Gastroesophageal sphincter (tissue), 4 donors: ENCODE data around the gene BDKRB1. TPM values are rescaled to one million over a fixed set of nuclear protein-coding genes. Genes with fewer than 3 reads are reported as not detected.

Experiments
- ATAC-seq: fragments of 150-250 bp; one replicate; pipeline ENCODE4 v1.9.1; 2016; ENCODE audit warnings: mild to moderate bottlenecking, moderate library complexity
- H3K27ac ChIP-seq, 4 donors: fragments of 200-600 bp; sonication (generic) in 3 of 4; 1 replicate in 3 of 4; 2 replicates in 1 of 4; pipeline ENCODE4 v1.5.1; 2016 to 2019
- H3K27me3 ChIP-seq: fragments of 200-600 bp; sonication (generic); one replicate; pipeline ENCODE4 v1.5.1; 2019
- H3K36me3 ChIP-seq, 2 donors: fragments of 200-600 bp; sonication (generic); one replicate each; pipeline ENCODE4 v1.5.1; 2019; ENCODE audit warnings: control low read depth in 1 of 2
- H3K4me1 ChIP-seq, 3 donors: fragments of 200-600 bp; sonication (generic); 1 replicate in 2 of 3; 2 replicates in 1 of 3; pipeline ENCODE4 v1.5.1; 2016 to 2019; ENCODE audit warnings: control low read depth in 2 of 3
- H3K4me3 ChIP-seq, 2 donors: fragments of 200-600 bp; sonication (generic); one replicate each; pipeline ENCODE4 v1.5.1; 2019; ENCODE audit warnings: mild to moderate bottlenecking in 1 of 2, moderate library complexity in 1 of 2
- H3K9me3 ChIP-seq, 3 donors: fragments of 200-600 bp; sonication (generic); one replicate each; pipeline ENCODE4 v1.5.1; 2017 to 2019; ENCODE audit warnings: control low read depth in 2 of 3
- CTCF ChIP-seq, 4 experiments: fragments of 200-600 bp in 2 of 4; fragments of 450-650 bp in 2 of 4; sonication (generic) in 1 of 4; IDR thresholded peaks; one replicate each; pipeline ENCODE4 v1.5.1; 2017 to 2019; ENCODE audit warnings: antibody characterized with exemption in 4 of 4, mild to moderate bottlenecking in 2 of 4, moderate library complexity in 2 of 4
- EP300 ChIP-seq: sonication (generic); formaldehyde crosslinking; IDR thresholded peaks from one replicate; pipeline ENCODE4 v1.6.1; 2017; ENCODE audit warnings: antibody characterized with exemption, mild to moderate bottlenecking
- POLR2A ChIP-seq, 2 donors: fragments of 450-650 bp; IDR thresholded peaks; one replicate each; pipeline ENCODE4 v1.6.1; 2017; ENCODE audit warnings: antibody characterized with exemption in 2 of 2, mild to moderate bottlenecking in 2 of 2, moderate library complexity in 1 of 2
- POLR2AphosphoS5 ChIP-seq: sonication (generic); formaldehyde crosslinking; IDR thresholded peaks from one replicate; pipeline ENCODE4 v1.6.1; 2017; ENCODE audit warnings: antibody characterized with exemption
- WGBS, 2 donors: methylation state at CpG; one replicate each; pipeline ENCODE4 v1.1.5; 2018; ENCODE audit warnings: low coverage in 1 of 2; 5-methylcytosine and 5-hydroxymethylcytosine counted together
- total RNA-seq, 4 donors: library from RNA; depleted of rRNA; stranded (reverse); fragments of >200 nt; gene quantifications; one replicate each; pipeline ENCODE4 v1.1.0, GENCODE V29; 2016

Gene BDKRB1
- total RNA-seq, 4 donors from 2014 or later: 0.50 to 7.9 (median 1.2) TPM; not detected in 1

- H3K4me3 ChIP-seq: no peak overlapping the region
- H3K9me3 ChIP-seq: peaks cover 0 to 4% (median 0%) of the 10 kb centered on the region in 3 donors
- H3K27ac ChIP-seq: peak overlapping the region in 1 of 4 donors; percentile 19
- TF ChIP-seq EP300 (no peak), POLR2A (IDR thresholded peaks at IDR 0.05) (no peak), CTCF (IDR thresholded peaks at IDR 0.05) (no peak), POLR2AphosphoS5 (no peak)
- peaks cover 0 to 7% of the 10 kb centered on the region in 2 donors for H3K36me3 ChIP-seq
- H3K4me1 ChIP-seq: no peaks in the 10 kb centered on the region
- no peaks in the 10 kb centered on the region for H3K27me3 ChIP-seq
- 90% methylated on average over 2 of the region's 3 CpGs; no CpG with 5 or more reads in 1 of the 2 donors for WGBS, 2 donors
- no peak for ATAC-seq
These were observed 10.1 kb upstream of the BDKRB1 start for GRCh38 chr14:96245710-96246538.

DNA sequence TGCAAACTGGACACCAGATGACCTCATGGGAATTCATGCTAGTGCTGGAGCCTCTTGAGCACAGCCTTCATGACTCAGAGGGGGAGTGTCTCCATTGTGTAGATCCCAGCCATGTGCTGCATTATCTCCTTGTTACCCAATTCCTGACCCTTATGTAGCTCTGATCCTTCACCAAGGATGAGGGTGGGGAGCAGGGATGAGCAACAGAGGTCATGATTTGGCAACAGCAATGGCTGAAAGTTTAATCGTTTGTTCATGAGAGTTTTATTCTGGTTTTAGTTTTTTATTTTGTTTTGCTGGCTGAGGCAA is 9.5 kb upstream of the BDKRB1 start:
- Histone ChIP-seq H3K27ac (peak overlapping the region in 1 of 4 donors; percentile 19), H3K4me3 (no peak overlapping the region), H3K36me3 (peaks cover 0 to 2% of the 10 kb centered on the region in 2 donors), H3K27me3 (no peaks in the 10 kb centered on the region), H3K4me1 (no peaks in the 10 kb centered on the region), H3K9me3 (peaks cover 0 to 4% (median 0%) of the 10 kb centered on the region in 3 donors)
- no peak for TF ChIP-seq CTCF (IDR thresholded peaks at IDR 0.05)
- TF ChIP-seq EP300: no peak
- peak; percentile 37 for TF ChIP-seq POLR2AphosphoS5
- TF ChIP-seq POLR2A (IDR thresholded peaks at IDR 0.05): no peak
- 71 to 86% methylated on average over 1 of the region's 1 CpG for WGBS, 2 donors
- peak; percentile 79 for ATAC-seq

DNA sequence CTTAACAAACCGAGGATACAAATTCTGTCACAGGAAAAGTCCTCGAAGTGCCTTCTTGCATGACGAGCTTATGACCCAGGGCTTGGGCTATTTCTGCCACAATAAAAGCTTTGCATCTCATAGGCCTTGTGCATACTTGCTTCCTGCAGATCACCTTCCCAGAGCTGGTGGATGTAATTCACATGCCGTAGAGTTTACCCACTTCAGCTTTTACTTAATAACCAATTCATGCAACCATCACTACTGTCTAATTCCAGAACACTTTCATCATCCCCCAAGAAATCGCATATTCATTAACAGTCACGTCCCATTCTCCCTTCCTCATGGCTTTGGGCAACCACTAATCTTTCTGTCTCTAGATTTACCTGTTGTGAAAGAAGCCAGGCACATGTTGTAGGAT is 9.0 kb upstream of the BDKRB1 start:
- Histone ChIP-seq H3K4me3 (no peak overlapping the region), H3K27ac (no peak overlapping the region), H3K27me3 (no peaks in the 10 kb centered on the region), H3K36me3 (no peaks in the 10 kb centered on the region), H3K4me1 (no peaks in the 10 kb centered on the region), H3K9me3 (peaks cover 0 to 4% (median 0%) of the 10 kb centered on the region in 3 donors)
- no peak for ATAC-seq
- 80 to 91% methylated on average over 2 to 6 of the region's 6 CpGs for WGBS, 2 donors
- TF ChIP-seq EP300 (no peak), CTCF (IDR thresholded peaks at IDR 0.05) (no peak), POLR2A (IDR thresholded peaks at IDR 0.05) (no peak), POLR2AphosphoS5 (no peak)

DNA sequence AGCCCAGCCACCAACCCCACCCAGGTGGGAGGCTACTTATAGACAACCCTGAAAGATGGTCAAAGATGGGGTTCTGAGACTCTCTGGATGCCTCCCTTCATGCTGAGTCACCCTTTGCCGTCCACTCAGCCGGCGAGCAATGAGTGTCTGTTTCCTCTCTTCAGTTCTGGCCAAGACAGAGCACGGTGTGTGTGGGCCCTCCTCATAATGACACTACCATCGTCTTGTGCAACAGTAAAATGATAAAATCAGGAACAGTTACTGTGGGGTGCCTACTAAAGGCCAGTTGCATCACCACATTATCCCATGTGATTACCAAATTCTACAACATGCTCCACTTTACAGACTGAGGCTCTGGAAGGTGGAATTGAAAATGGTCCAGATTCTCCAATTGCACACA is 7.0 kb upstream of the BDKRB1 start:
- Histone ChIP-seq H3K27me3 (no peaks in the 10 kb centered on the region), H3K9me3 (no peaks in the 10 kb centered on the region), H3K4me1 (peaks cover 0 to 18% (median 10%) of the 10 kb centered on the region in 3 donors), H3K36me3 (no peaks in the 10 kb centered on the region), H3K27ac (peak overlapping the region in 1 of 4 donors; percentile 29), H3K4me3 (no peak overlapping the region)
- ATAC-seq: peak; percentile 77
- no peak for TF ChIP-seq EP300
- TF ChIP-seq POLR2AphosphoS5: peak; percentile 53
- WGBS, 2 donors: 33 to 73% methylated on average over 2 to 5 of the region's 5 CpGs

DNA sequence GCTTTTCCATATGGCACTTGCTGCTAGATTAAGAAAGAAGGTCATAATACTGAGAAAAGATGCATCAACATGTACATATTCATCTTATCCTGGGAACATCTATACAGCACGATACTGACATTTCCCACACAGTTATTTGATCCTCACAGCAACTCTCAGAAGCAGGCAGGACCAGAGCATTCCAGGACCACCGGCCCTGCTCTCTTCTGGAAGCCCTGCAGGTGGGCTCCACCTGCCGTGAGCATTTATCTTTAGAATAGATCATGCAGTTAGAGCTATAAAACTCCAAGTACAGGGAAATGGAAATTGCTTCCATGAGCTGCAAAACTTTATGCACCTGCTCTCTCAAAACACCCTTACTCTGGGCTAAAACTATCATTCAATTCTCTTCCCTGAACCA is 5.5 kb upstream of the BDKRB1 start:
- Histone ChIP-seq H3K27ac (no peak overlapping the region), H3K27me3 (no peaks in the 10 kb centered on the region), H3K4me1 (peaks cover 4 to 32% (median 20%) of the 10 kb centered on the region in 3 donors), H3K4me3 (no peak overlapping the region), H3K9me3 (no peaks in the 10 kb centered on the region), H3K36me3 (no peaks in the 10 kb centered on the region)
- TF ChIP-seq POLR2AphosphoS5 (no peak), POLR2A (IDR thresholded peaks at IDR 0.05) (no peak), CTCF (IDR thresholded peaks at IDR 0.05) (no peak), EP300 (no peak)
- 70 to 78% methylated on average over 3 of the region's 3 CpGs for WGBS, 2 donors
- no peak for ATAC-seq
